ENCODE measurements around the gene HSPB9.
A peak's percentile ranks its signal among the peaks of the same experiment; 100 is the strongest.

Gene HSPB9

GRCh38 chr17:42135664-42136653, 13.4 kb downstream of the HSPB9 start:
- Histone ChIP-seq H3K36me3 (ENCODE audit: control insufficient read depth in 2 of 2, insufficient read depth in 1 of 2, low read length in 2 of 2) (peaks cover 13 to 52% of the 10 kb centered on the region in 2 experiments), H3K4me1 (ENCODE audit: control insufficient read depth, insufficient read depth, low read length) (peaks cover 28% of the 10 kb centered on the region), H3K9me3 (ENCODE audit: control insufficient read depth, insufficient read depth, low read depth, low read length) (no peaks in the 10 kb centered on the region), H3K4me3 (ENCODE audit: low read depth, low read length) (no peak overlapping the region), H3K27ac (ENCODE audit: extremely low read depth, low read depth, low read length) (no peak overlapping the region)
- ChIA-PET POLR2A (interaction anchor here (0.7 to 2.0 kb wide), 5 partner anchors 15 to 170 kb away, joined by 3 to 8 read pairs (median 3); partner anchors contain the start of genes GHDC, KAT2A and KCNH4), CTCF (interaction anchor here (0.7 to 2.5 kb wide), 7 partner anchors 14 to 111 kb away, joined by 3 to 11 read pairs (median 3); no protein-coding TSS in a partner anchor)
- TF ChIP-seq ZBTB6 (tag by site-specific recombination; IDR thresholded peaks at IDR 0.05): no peak
- TF ChIP-seq ELK4 (IDR thresholded peaks at IDR 0.05; ENCODE audit: borderline replicate concordance, low read depth, low read length): no peak
- TF ChIP-seq ZNF585B (tag by site-specific recombination; IDR thresholded peaks at IDR 0.05): no peak
- peak; percentile 26; the same call in 1 of the 2 replicates for TF ChIP-seq PRDM10 (tag by site-specific recombination; IDR thresholded peaks at IDR 0.05)
- TF ChIP-seq ZNF366 (tag by site-specific recombination; conservative IDR thresholded peaks at IDR 0.05): 0 out of 2 replicates have a peak, but pooled peaks have one; percentile 8

- POLR2A ChIA-PET: interaction anchor here (0.7 to 2.0 kb wide), 4 partner anchors 16 to 1929 kb away, joined by 3 to 8 read pairs (median 4); partner anchors contain the start of genes KAT2A and KCNH4
- CTCF ChIA-PET: interaction anchor here (0.6 to 2.5 kb wide), 6 partner anchors 18 to 111 kb away, joined by 3 to 11 read pairs (median 4); no protein-coding TSS in a partner anchor
- no peak for TF ChIP-seq KLF9 (tag by site-specific recombination; IDR thresholded peaks at IDR 0.05; ENCODE audit: low read depth)
- peak; percentile 69 for TF ChIP-seq SCRT2 (tag by site-specific recombination; IDR thresholded peaks at IDR 0.05)
- Histone ChIP-seq H3K9me3 (ENCODE audit: control insufficient read depth, insufficient read depth, low read depth, low read length) (no peaks in the 10 kb centered on the region), H3K36me3 (ENCODE audit: control insufficient read depth in 2 of 2, insufficient read depth in 1 of 2, low read length in 2 of 2) (peaks cover 14 to 52% of the 10 kb centered on the region in 2 experiments), H3K27ac (ENCODE audit: extremely low read depth, low read depth, low read length) (no peak overlapping the region), H3K4me3 (ENCODE audit: low read depth, low read length) (no peak overlapping the region), H3K4me1 (ENCODE audit: control insufficient read depth, insufficient read depth, low read length) (peaks cover 28% of the 10 kb centered on the region)
Observed at GRCh38 chr17:42136654-42137051, 14.0 kb downstream of the HSPB9 start.

- peaks cover 14 to 50% of the 10 kb centered on the region in 2 experiments for H3K36me3 ChIP-seq (ENCODE audit: control insufficient read depth in 2 of 2, insufficient read depth in 1 of 2, low read length in 2 of 2)
- POLR2A ChIA-PET: interaction anchor here (0.6 to 0.9 kb wide), 2 partner anchors 16 to 17 kb away, joined by 4 read pairs; partner anchors contain the start of gene KAT2A
- CTCF ChIA-PET: interaction anchor here (0.6 to 1.4 kb wide), 4 partner anchors 15 to 83 kb away, joined by 3 to 4 read pairs (median 4); no protein-coding TSS in a partner anchor
- TF ChIP-seq KLF10 (tag by site-specific recombination; IDR thresholded peaks at IDR 0.05): no peak
- no peak for TF ChIP-seq ZNF114 (tag by site-specific recombination; IDR thresholded peaks at IDR 0.05)
- TF ChIP-seq ZBTB6 (tag by site-specific recombination; IDR thresholded peaks at IDR 0.05): no peak
- TF ChIP-seq ZNF658 (tag by site-specific recombination; IDR thresholded peaks at IDR 0.05): no peak
- no peak for TF ChIP-seq ZNF423 (tag by site-specific recombination; IDR thresholded peaks at IDR 0.05)
- no peak for TF ChIP-seq ZNF10 (tag by site-specific recombination; IDR thresholded peaks at IDR 0.05)
- TF ChIP-seq ZNF132 (tag by site-specific recombination; IDR thresholded peaks at IDR 0.05; ENCODE audit: borderline replicate concordance): no peak
- TF ChIP-seq ZNF600 (tag by site-specific recombination; IDR thresholded peaks at IDR 0.05): no peak
- no peak for TF ChIP-seq ZSCAN5A (tag by site-specific recombination; IDR thresholded peaks at IDR 0.05)
- no peak for TF ChIP-seq ZSCAN4 (tag by site-specific recombination; IDR thresholded peaks at IDR 0.05)
- no peak for TF ChIP-seq ZNF48 (tag by site-specific recombination; IDR thresholded peaks at IDR 0.05)
Observed at GRCh38 chr17:42138749-42139492, 16.3 kb downstream of the HSPB9 start.

More at GRCh38 chr17:42138749-42139492, 16.3 kb downstream of the HSPB9 start:
- H3K4me3 ChIP-seq (ENCODE audit: low read depth, low read length): no peak overlapping the region
- H3K4me1 ChIP-seq (ENCODE audit: control insufficient read depth, insufficient read depth, low read length): peaks cover 24% of the 10 kb centered on the region
- H3K27ac ChIP-seq (ENCODE audit: extremely low read depth, low read depth, low read length): no peak overlapping the region
- H3K9me3 ChIP-seq (ENCODE audit: control insufficient read depth, insufficient read depth, low read depth, low read length): no peaks in the 10 kb centered on the region

Measured in HEK293 (cell line).